Gastrocnemius medialis (tissue), 4 donors: ENCODE data around the gene PDGFC. TPM values are rescaled to one million over a fixed set of nuclear protein-coding genes. Genes with fewer than 3 reads are reported as not detected.

ENCODE experiments used
- ATAC-seq, 2 donors: fragments of 150-250 bp; one replicate each; pipeline ENCODE4 v1.9.1; 2016
- DNase-seq, 2 donors: peaks; one replicate each; pipeline ENCODE4 v3.0.0-alpha.2; 2019
- H3K27ac ChIP-seq, 4 donors: fragments of 200-600 bp; sonication (generic); 1 replicate in 1 of 4; 2 replicates in 3 of 4; pipeline ENCODE4 v1.5.1; 2016 to 2018; ENCODE audit warnings: mild to moderate bottlenecking in 2 of 4, moderate library complexity in 1 of 4
- H3K27me3 ChIP-seq, 3 donors: fragments of 200-600 bp; sonication (generic) in 2 of 3; 1 replicate in 1 of 3; 2 replicates in 2 of 3; pipeline versions ENCODE4 v1.5.1 to v1.6.0; 2016 to 2019; ENCODE audit warnings: mild to moderate bottlenecking in 1 of 3, moderate library complexity in 1 of 3
- H3K36me3 ChIP-seq, 2 donors: fragments of 200-600 bp; sonication (generic) in 1 of 2; one replicate each; pipeline ENCODE4 v1.5.1; 2017 to 2018
- H3K4me1 ChIP-seq, 2 donors: fragments of 200-600 bp; sonication (generic) in 1 of 2; one replicate each; pipeline ENCODE4 v1.5.1; 2016 to 2017; ENCODE audit warnings: mild to moderate bottlenecking in 2 of 2
- H3K4me3 ChIP-seq, 4 donors: fragments of 200-600 bp; sonication (generic) in 3 of 4; 1 replicate in 1 of 4; 2 replicates in 3 of 4; pipeline ENCODE4 v1.5.1; 2016 to 2019; ENCODE audit warnings: mild to moderate bottlenecking in 2 of 4
- H3K9me3 ChIP-seq, 3 donors: fragments of 200-600 bp; sonication (generic) in 2 of 3; 1 replicate in 1 of 3; 2 replicates in 2 of 3; pipeline ENCODE4 v1.5.1; 2016 to 2019
- CTCF ChIP-seq, 5 experiments: fragments of 450-650 bp in 3 of 5; fragments of 200-600 bp in 2 of 5; sonication (generic) in 2 of 5; IDR thresholded peaks in 4 of 5; conservative IDR thresholded peaks in 1 of 5; 1 replicate in 4 of 5; 2 replicates in 1 of 5; pipeline ENCODE4 v1.5.1; 2016 to 2019; ENCODE audit warnings: antibody characterized with exemption in 5 of 5, mild to moderate bottlenecking in 3 of 5, moderate library complexity in 3 of 5
- POLR2A ChIP-seq, 2 donors: fragments of 450-650 bp; IDR thresholded peaks; one replicate each; pipeline ENCODE4 v1.6.1; 2017; ENCODE audit warnings: antibody characterized with exemption in 2 of 2, mild to moderate bottlenecking in 2 of 2, moderate library complexity in 2 of 2
- in situ Hi-C, 4 donors: fragments of 200-750 bp; cut with MboI; loops; one replicate each; pipeline versions ENCODE4 v1.15.0 to v1.8.0; 2017; ENCODE audit warnings: low sequenced_read_pairs in 4 of 4
- intact Hi-C: fragments of 100-400 bp; cut with DNase I; formaldehyde crosslinking; loops from one replicate; pipeline ENCODE4 v1.15.1; 2023; ENCODE audit warnings: low total_unique reads
- total RNA-seq, 4 donors: library from RNA; depleted of rRNA; stranded (reverse); fragments of >200 nt; gene quantifications; one replicate each; pipeline versions ENCODE4 v1.1.0 to v1.2.3, GENCODE V29; 2016

Gene PDGFC
- total RNA-seq, 4 donors from 2014 or later = 4.4 to 10.7 (median 6.3) TPM

GRCh38 chr4:156729416-156729815, 242.2 kb downstream of the PDGFC start:
- no peak for DNase-seq
- no peak overlapping the region for H3K27ac ChIP-seq
- no peaks in the 10 kb centered on the region for H3K36me3 ChIP-seq
- peaks cover 0 to 9% of the 10 kb centered on the region in 2 donors for H3K4me1 ChIP-seq
- peaks cover 0 to 8% (median 0%) of the 10 kb centered on the region in 3 donors for H3K9me3 ChIP-seq
- no peak for ATAC-seq
- H3K27me3 ChIP-seq = no peaks in the 10 kb centered on the region
- TF ChIP-seq CTCF (IDR thresholded peaks at IDR 0.05 in 4 of 5, conservative IDR thresholded peaks at IDR 0.05 in 1 of 5) (no peak), POLR2A (IDR thresholded peaks at IDR 0.05) (no peak)
- in situ Hi-C loops = no loop called here
- no peak overlapping the region for H3K4me3 ChIP-seq
- intact Hi-C loops = no loop called here

DNA sequence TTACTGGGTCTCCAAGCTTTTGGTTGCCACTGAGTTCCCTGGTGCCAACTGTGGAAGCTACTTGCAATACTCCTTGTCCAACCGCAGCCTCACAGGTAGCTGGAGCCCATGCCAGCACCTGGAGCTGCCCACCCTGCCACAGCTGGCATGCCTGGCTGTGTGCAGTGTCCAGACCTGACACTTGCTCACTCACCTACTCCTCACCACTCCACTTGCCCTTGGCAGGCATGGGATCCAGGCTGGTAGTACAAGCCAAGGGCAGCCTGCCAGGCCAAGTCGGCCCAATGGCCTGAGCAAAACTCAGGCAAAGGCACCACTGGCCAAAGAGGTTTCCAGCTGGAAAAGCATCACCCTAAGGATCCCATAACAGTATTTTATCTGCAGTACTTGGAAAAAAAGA, 246.3 kb downstream of the PDGFC start:
- H3K4me3 ChIP-seq = no peak overlapping the region
- H3K4me1 ChIP-seq = peaks cover 0 to 9% of the 10 kb centered on the region in 2 donors
- H3K36me3 ChIP-seq = no peaks in the 10 kb centered on the region
- no peaks in the 10 kb centered on the region for H3K9me3 ChIP-seq
- in situ Hi-C loops = no loop called here
- TF ChIP-seq CTCF (IDR thresholded peaks at IDR 0.05 in 4 of 5, conservative IDR thresholded peaks at IDR 0.05 in 1 of 5) = no peak
- TF ChIP-seq POLR2A (IDR thresholded peaks at IDR 0.05) = no peak
- peak in 1 of 2 donors; percentile 49 for ATAC-seq
- intact Hi-C loops = no loop called here
- H3K27me3 ChIP-seq = no peaks in the 10 kb centered on the region
- DNase-seq = peak in 1 of 2 donors; percentile 38
- H3K27ac ChIP-seq = no peak overlapping the region

DNA sequence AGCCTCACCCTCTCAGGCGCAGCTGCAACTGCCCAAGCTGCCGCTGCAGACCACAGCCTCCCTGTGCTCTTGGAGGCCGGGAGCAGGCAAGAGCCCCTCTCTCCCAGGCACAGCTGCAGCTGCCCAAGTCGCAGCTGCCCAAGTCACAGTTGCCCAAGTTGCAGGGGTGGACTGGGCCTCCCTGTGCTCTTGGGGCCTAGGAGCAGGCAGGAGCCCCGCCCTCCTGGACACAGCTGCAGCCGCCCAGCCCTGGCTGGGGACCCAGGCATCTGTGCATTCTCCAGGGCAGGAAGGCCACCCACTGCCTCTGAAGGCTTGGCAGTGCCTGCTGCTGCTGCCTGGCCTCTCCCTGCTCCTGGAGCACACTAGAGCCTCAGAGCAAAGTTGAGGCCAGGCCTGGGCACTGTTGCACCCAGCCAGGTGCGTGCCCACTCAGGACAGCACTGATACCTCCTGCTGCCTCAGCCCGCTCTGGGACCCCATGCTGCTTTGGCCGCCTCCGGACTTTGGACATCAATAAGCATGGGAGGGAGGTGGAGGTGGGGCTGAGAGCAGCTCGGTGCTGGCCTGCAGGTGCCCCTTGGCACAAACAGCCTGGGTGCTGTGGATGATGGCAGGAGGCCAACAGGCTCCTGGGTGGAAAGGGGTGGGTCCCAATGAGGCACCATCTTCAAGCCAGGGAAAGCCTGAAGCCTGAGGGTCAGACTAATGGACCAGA, 247.5 kb downstream of the PDGFC start:
- in situ Hi-C loops (no loop called here), intact Hi-C loops (no loop called here)
- DNase-seq (no peak), ATAC-seq (no peak)
- Histone ChIP-seq H3K36me3 (no peaks in the 10 kb centered on the region), H3K27ac (no peak overlapping the region), H3K27me3 (no peaks in the 10 kb centered on the region), H3K4me1 (peaks cover 0 to 9% of the 10 kb centered on the region in 2 donors), H3K9me3 (no peaks in the 10 kb centered on the region), H3K4me3 (no peak overlapping the region)
- no peak for TF ChIP-seq CTCF (IDR thresholded peaks at IDR 0.05 in 4 of 5, conservative IDR thresholded peaks at IDR 0.05 in 1 of 5)
- no peak for TF ChIP-seq POLR2A (IDR thresholded peaks at IDR 0.05)

- H3K4me3 ChIP-seq = no peak overlapping the region
- H3K4me1 ChIP-seq = no peaks in the 10 kb centered on the region
- H3K36me3 ChIP-seq = no peaks in the 10 kb centered on the region
- DNase-seq (no peak), ATAC-seq (no peak)
- H3K27ac ChIP-seq = no peak overlapping the region
- intact Hi-C loops = no loop called here
- TF ChIP-seq POLR2A (IDR thresholded peaks at IDR 0.05) (no peak), CTCF (IDR thresholded peaks at IDR 0.05 in 4 of 5, conservative IDR thresholded peaks at IDR 0.05 in 1 of 5) (no peak)
- H3K27me3 ChIP-seq = no peaks in the 10 kb centered on the region
- in situ Hi-C loops = no loop called here
- H3K9me3 ChIP-seq = no peaks in the 10 kb centered on the region
Observed at GRCh38 chr4:156718226-156718625, 253.4 kb downstream of the PDGFC start.
